SK-N-SH (cell line): ENCODE data around the gene FAM217A. TPM values are rescaled to one million over a fixed set of nuclear protein-coding genes. Genes with fewer than 3 reads are reported as not detected.

Experiments
- CTCF ChIA-PET: fragments of 300-600, 350-600 bp; formaldehyde crosslinking; extraction: SDS; loops from one replicate; lab custom pipeline; 2021; lab: Yijun Ruan, JAX
- POLR2A ChIA-PET: fragments of 350-600 bp; sonication (Branson Sonifier 250); formaldehyde crosslinking; extraction: SDS; loops from one replicate; lab custom pipeline; 2020; ENCODE audit warnings: antibody characterized with exemption, inconsistent platforms; lab: Yijun Ruan, JAX
- DNase-seq: peaks from one replicate; pipeline ENCODE4 v3.0.0; 2012
- H2AFZ ChIP-seq: fragments of 200-600 bp; sonication (generic); 2 replicates; pipeline ENCODE4 v1.8.1; 2016; ENCODE audit warnings: antibody characterized with exemption, mild to moderate bottlenecking, low read depth
- H3F3A ChIP-seq: fragments of 200-600 bp; sonication (generic); replicated peaks from 2 replicates; pipeline ENCODE3; 2016; ENCODE audit warnings: antibody characterized with exemption, mild to moderate bottlenecking; ENCODE audit not compliant: insufficient read depth
- H3K27ac ChIP-seq, 2 experiments: fragments of 200-500 bp in 1 of 2; fragments of 200-600 bp in 1 of 2; sonication (Bioruptor generic) in 1 of 2; sonication (generic), shearing (Covaris generic) in 1 of 2; 2 replicates each; pipeline versions ENCODE4 v1.5.1 to v1.6.1; 2014 to 2016; ENCODE audit warnings: low read depth in 2 of 2, inconsistent platforms in 1 of 2, low read length in 1 of 2, mild to moderate bottlenecking in 1 of 2, mixed read lengths in 1 of 2
- H3K27me3 ChIP-seq: fragments of 200-600 bp; sonication (generic), shearing (Covaris generic); 2 replicates; pipeline ENCODE4 v1.6.1; 2016; ENCODE audit warnings: mixed run types; ENCODE audit not compliant: insufficient read depth
- H3K36me3 ChIP-seq, 2 experiments: fragments of 200-500 bp in 1 of 2; fragments of 200-600 bp in 1 of 2; sonication (Bioruptor generic) in 1 of 2; sonication (generic) in 1 of 2; replicated peaks in 1 of 2; 2 replicates each; pipeline versions ENCODE3 to v1.5.1; 2014 to 2016; ENCODE audit warnings: low read length in 1 of 2, mild to moderate bottlenecking in 1 of 2; ENCODE audit not compliant: insufficient read depth in 2 of 2, control insufficient read depth in 1 of 2
- H3K4me1 ChIP-seq, 2 experiments: fragments of 200-500 bp in 1 of 2; fragments of 200-600 bp in 1 of 2; sonication (Bioruptor generic) in 1 of 2; sonication (generic), shearing (Covaris generic) in 1 of 2; 2 replicates each; pipeline versions ENCODE4 v1.5.1 to v1.6.1; 2014 to 2016; ENCODE audit warnings: low read depth in 1 of 2, low read length in 1 of 2, mixed run types in 1 of 2; ENCODE audit not compliant: insufficient read depth in 2 of 2, control insufficient read depth in 1 of 2
- H3K4me2 ChIP-seq: fragments of 200-600 bp; sonication (generic), shearing (Covaris generic); 2 replicates; pipeline ENCODE4 v1.6.1; 2017; ENCODE audit warnings: mixed run types
- H3K4me3 ChIP-seq, 2 experiments: fragments of 200-500 bp in 1 of 2; fragments of 200-600 bp in 1 of 2; sonication (Bioruptor generic) in 1 of 2; sonication (generic), shearing (Covaris generic) in 1 of 2; 2 replicates each; pipeline versions ENCODE4 v1.5.1 to v1.8.1; 2014 to 2016; ENCODE audit warnings: low read depth in 2 of 2, inconsistent platforms in 1 of 2, low read length in 1 of 2, mild to moderate bottlenecking in 1 of 2, mixed read lengths in 1 of 2, moderate library complexity in 1 of 2
- H3K79me2 ChIP-seq: fragments of 200-600 bp; sonication (generic); 2 replicates; pipeline ENCODE4 v1.8.1; 2017; ENCODE audit warnings: mild to moderate bottlenecking; ENCODE audit not compliant: insufficient read depth
- H3K9ac ChIP-seq: fragments of 200-600 bp; sonication (generic); 2 replicates; pipeline ENCODE4 v1.6.1; 2017; ENCODE audit warnings: mixed run types
- H3K9me2 ChIP-seq: fragments of 200-600 bp; sonication (generic); 2 replicates; pipeline ENCODE4 v1.6.1; 2017; ENCODE audit warnings: mixed run types
- H3K9me3 ChIP-seq: fragments of 200-600 bp; sonication (generic); 2 replicates; pipeline ENCODE4 v1.6.1; 2017; ENCODE audit warnings: mixed run types, mild to moderate bottlenecking, moderate library complexity
- H4K20me1 ChIP-seq: fragments of 200-600 bp; sonication (generic); 2 replicates; pipeline ENCODE4 v1.6.1; 2017; ENCODE audit warnings: mild to moderate bottlenecking, mixed run types; ENCODE audit not compliant: insufficient read depth
- CHD2 ChIP-seq: fragments of 150-350 bp; IDR thresholded peaks from 2 replicates; pipeline ENCODE4 v1.6.1; 2018; ENCODE audit warnings: low read length; ENCODE audit not compliant: partially characterized antibody
- CTCF ChIP-seq: fragments of 200-600 bp; sonication (generic); IDR thresholded peaks from 2 replicates; pipeline ENCODE4 v1.6.1; 2017; ENCODE audit warnings: antibody characterized with exemption, mild to moderate bottlenecking, moderate library complexity
- EZH2phosphoT487 ChIP-seq: fragments of 200-600 bp; sonication (generic); IDR thresholded peaks from 2 replicates; pipeline ENCODE4 v1.6.1; 2017; ENCODE audit warnings: low read depth, mixed run types, mild to moderate bottlenecking, antibody characterized with exemption, moderate library complexity, borderline replicate concordance
- FOSL2 ChIP-seq: IDR thresholded peaks from 2 replicates; pipeline ENCODE4 v1.4.0; 2012; ENCODE audit warnings: low read depth, mild to moderate bottlenecking, moderate library complexity, borderline replicate concordance
- FOXM1 ChIP-seq: IDR thresholded peaks from 2 replicates; pipeline ENCODE4 v1.4.0; 2012; ENCODE audit warnings: low read depth, mild to moderate bottlenecking
- GABPA ChIP-seq: IDR thresholded peaks from 2 replicates; pipeline ENCODE4 v1.4.0; 2012; ENCODE audit warnings: low read depth, mild to moderate bottlenecking
- GATA2 ChIP-seq: sonication (generic); formaldehyde crosslinking; IDR thresholded peaks from 2 replicates; pipeline ENCODE4 v1.5.0; 2020; ENCODE audit warnings: mild to moderate bottlenecking, missing genetic modification reagents
- IRF3 ChIP-seq: fragments of 150-350 bp; IDR thresholded peaks from 2 replicates; pipeline ENCODE4 v1.6.1; 2016; ENCODE audit warnings: mild to moderate bottlenecking, low read depth, low read length
- MAX ChIP-seq: IDR thresholded peaks from 2 replicates; pipeline ENCODE4 v1.4.0; 2012; ENCODE audit warnings: low read depth
- MXI1 ChIP-seq: IDR thresholded peaks from 2 replicates; pipeline ENCODE4 v1.6.1; 2012; ENCODE audit warnings: mild to moderate bottlenecking, low read depth, low read length, improper control_type of control experiment
- NFIC ChIP-seq: IDR thresholded peaks from 2 replicates; pipeline ENCODE4 v1.4.0; 2012; ENCODE audit warnings: borderline replicate concordance
- PBX3 ChIP-seq: IDR thresholded peaks from 2 replicates; pipeline ENCODE4; 2012
- RAD21 ChIP-seq: IDR thresholded peaks from 2 replicates; pipeline ENCODE4 v1.6.1; 2012; ENCODE audit warnings: mild to moderate bottlenecking, low read length
- RCOR1 ChIP-seq: fragments of 150-350 bp; IDR thresholded peaks from 2 replicates; pipeline ENCODE4 v1.6.1; 2017; ENCODE audit warnings: antibody characterized with exemption, low read length
- REST ChIP-seq: IDR thresholded peaks from 2 replicates; pipeline ENCODE4 v1.6.1; 2012; ENCODE audit warnings: mild to moderate bottlenecking, low read depth, low read length, moderate library complexity
- RFX5 ChIP-seq: IDR thresholded peaks from 2 replicates; pipeline ENCODE4 v1.6.1; 2012; ENCODE audit warnings: mild to moderate bottlenecking, improper control_type of control experiment, low read length
- RXRA ChIP-seq: IDR thresholded peaks from 2 replicates; pipeline ENCODE4 v1.4.0; 2012; ENCODE audit warnings: low read depth, mild to moderate bottlenecking, borderline replicate concordance
- SIN3A ChIP-seq: IDR thresholded peaks from 2 replicates; pipeline ENCODE4 v1.6.1; 2012; ENCODE audit warnings: low read depth, mild to moderate bottlenecking, low read length, moderate library complexity, borderline replicate concordance
- SMC3 ChIP-seq: IDR thresholded peaks from 2 replicates; pipeline ENCODE4 v1.6.1; 2012; ENCODE audit warnings: low read depth, low read length, improper control_type of control experiment
- TAF1 ChIP-seq: IDR thresholded peaks from 2 replicates; pipeline ENCODE4 v1.6.1; 2012; ENCODE audit warnings: low read depth, mild to moderate bottlenecking, low read length, moderate library complexity, borderline replicate concordance
- TCF12 ChIP-seq: IDR thresholded peaks from 2 replicates; pipeline ENCODE4 v1.4.0; 2012
- TEAD4 ChIP-seq: IDR thresholded peaks from 2 replicates; pipeline ENCODE4 v1.4.0; 2012; ENCODE audit warnings: mild to moderate bottlenecking, borderline replicate concordance; ENCODE audit not compliant: insufficient read depth
- USF1 ChIP-seq: IDR thresholded peaks from 2 replicates; pipeline ENCODE4 v1.4.0; 2012; ENCODE audit warnings: low read depth, borderline replicate concordance
- WGBS: methylation state at CpG from one replicate; pipeline ENCODE4 v1.1.6; 2017; ENCODE audit warnings: low lambda C conversion rate; 5-methylcytosine and 5-hydroxymethylcytosine counted together
- polyA plus RNA-seq, 3 experiments: library from polyadenylated mRNA; depleted of rRNA; stranded (reverse); fragments of >200 nt; gene quantifications; 2 replicates each; pipeline ENCODE4 v1.2.3, GENCODE V29; 2012

Gene FAM217A
- polyA plus RNA-seq, 1 of the 3 experiments (the other 2 are of a cell fraction), result not detected

- CTCF ChIA-PET, result interaction anchor here (1.4 kb wide), 1 partner anchor 18 kb away, joined by 4 read pairs; no protein-coding TSS in a partner anchor
- 65% methylated on average over 8 of the region's 8 CpGs for WGBS
- TF ChIP-seq RXRA, result peak; percentile 98
- TF ChIP-seq RCOR1, result no peak
- TF ChIP-seq REST, result no peak
- TF ChIP-seq CHD2, result no peak
- TF ChIP-seq RFX5, result no peak
- TF ChIP-seq NFIC, result no peak
- no peak for TF ChIP-seq RAD21
- peak; percentile 41; the same call in 1 of the 2 replicates for TF ChIP-seq PBX3
- TF ChIP-seq GATA2 (CRISPR knock-in tag), result no peak
- peak; percentile 28; the same call in 1 of the 2 replicates for TF ChIP-seq SMC3
- TF ChIP-seq EZH2phosphoT487, result no peak
- no peak for TF ChIP-seq IRF3
- no peak for TF ChIP-seq TAF1
- no peak for TF ChIP-seq USF1
- peak; percentile 58 for TF ChIP-seq CTCF
- no peak for TF ChIP-seq MAX
- peak; percentile 68 for TF ChIP-seq FOSL2
- peak; percentile 31; the same call in 1 of the 2 replicates for TF ChIP-seq TCF12
- no peak for TF ChIP-seq MXI1
- no peak for TF ChIP-seq FOXM1
- no peak for TF ChIP-seq SIN3A
- no peak for TF ChIP-seq TEAD4
- no peak for TF ChIP-seq GABPA
These were observed 47.3 kb upstream of the FAM217A start for GRCh38 chr6:4125933-4126864.

More at GRCh38 chr6:4125933-4126864, 47.3 kb upstream of the FAM217A start:
- peak overlapping the region; percentile 9 for H3K4me2 ChIP-seq
- H3K9me3 ChIP-seq, result no peaks in the 10 kb centered on the region
- H3K27ac ChIP-seq, result peak overlapping the region in 1 of 2 experiments; percentile 74; a peak in 2 of 4 replicates
- H3K9me2 ChIP-seq, result no peaks in the 10 kb centered on the region
- peaks cover 18% of the 10 kb centered on the region; the same call in 1 of the 2 replicates for H3K79me2 ChIP-seq
- H3F3A ChIP-seq, result peaks cover 27% of the 10 kb centered on the region
- H4K20me1 ChIP-seq, result no peaks in the 10 kb centered on the region
- H3K27me3 ChIP-seq, result no peaks in the 10 kb centered on the region
- H3K4me1 ChIP-seq, result peaks cover 0 to 26% of the 10 kb centered on the region in 2 experiments; a peak in 1 of 4 replicates
- POLR2A ChIA-PET, result no interaction called here
- H3K4me3 ChIP-seq, result no peak overlapping the region; a peak in 1 of 4 replicates
- DNase-seq, result no peak
- H2AFZ ChIP-seq, result no peak overlapping the region
- H3K9ac ChIP-seq, result peak overlapping the region; percentile 25; the same call in 1 of the 2 replicates
- peaks cover 63 to 79% of the 10 kb centered on the region in 2 experiments for H3K36me3 ChIP-seq
